Testis (tissue), 2 donors: ENCODE measurements around the gene CST4.

Experiments used
- CTCF ChIP-seq, 3 experiments: fragments of 450-650 bp in 2 of 3; fragments of 200-600 bp in 1 of 3; sonication (generic) in 1 of 3; IDR thresholded peaks; one replicate each; pipeline ENCODE4 v1.5.1; 2016 to 2019; ENCODE audit warnings: antibody characterized with exemption in 3 of 3, mild to moderate bottlenecking in 2 of 3, moderate library complexity in 1 of 3
- POLR2A ChIP-seq: fragments of 450-650 bp; IDR thresholded peaks from one replicate; pipeline ENCODE4 v1.6.1; 2017; ENCODE audit warnings: antibody characterized with exemption, mild to moderate bottlenecking, moderate library complexity

GRCh38 chr20:23640671-23641667 is 47.9 kb downstream of the CST4 start:
- TF ChIP-seq CTCF (IDR thresholded peaks at IDR 0.05) = no peak
- TF ChIP-seq POLR2A = no peak
